SKM-1 (cell line): Measurements from ENCODE around the gene UBTF.
"Not testable (repeated sequence)": the region's sequence is repeated elsewhere in the genome, so short reads cannot be mapped to it uniquely, and the experiment has no call there.

Source experiments
- DNase-seq: peaks from one replicate; lab custom pipeline; 2025; ENCODE audit not compliant: unreplicated experiment; lab: John Stamatoyannopoulos, UW

UBTF gene

GRCh38 chr17:44247440-44247841 lies 28.0 kb upstream of the UBTF start:
- DNase-seq: no peak

DNA sequence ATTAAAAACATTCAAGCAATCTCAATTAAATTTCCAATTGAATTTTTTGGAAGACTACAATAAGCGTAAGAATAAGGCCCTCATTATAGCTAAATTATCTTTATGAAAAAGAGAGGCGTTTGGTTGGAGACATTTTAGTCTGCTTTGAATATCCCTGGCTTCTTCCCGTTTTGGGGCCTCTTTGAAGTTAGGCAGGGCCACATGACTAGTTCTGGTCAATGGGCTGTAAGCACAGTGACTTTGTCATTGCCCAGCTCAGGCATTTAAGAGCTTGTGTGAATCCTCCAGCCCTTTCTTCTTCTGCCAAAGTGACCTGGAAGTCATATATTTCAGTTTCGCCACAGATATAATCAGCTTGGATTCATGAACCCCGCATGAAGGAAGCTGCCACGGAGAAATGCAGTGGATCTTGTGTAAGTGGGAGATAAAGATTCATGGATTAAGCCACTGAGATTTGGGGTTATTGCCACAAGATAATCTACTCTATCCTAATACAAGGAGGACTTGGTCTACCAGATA lies 21.7 kb upstream of the UBTF start:
- DNase-seq: no peak

- DNase-seq: not testable (repeated sequence)
Observed at GRCh38 chr17:44237886-44238285, 18.4 kb upstream of the UBTF start.

- DNase-seq: no peak
Observed at GRCh38 chr17:44236444-44236991, 17.0 kb upstream of the UBTF start.

DNA sequence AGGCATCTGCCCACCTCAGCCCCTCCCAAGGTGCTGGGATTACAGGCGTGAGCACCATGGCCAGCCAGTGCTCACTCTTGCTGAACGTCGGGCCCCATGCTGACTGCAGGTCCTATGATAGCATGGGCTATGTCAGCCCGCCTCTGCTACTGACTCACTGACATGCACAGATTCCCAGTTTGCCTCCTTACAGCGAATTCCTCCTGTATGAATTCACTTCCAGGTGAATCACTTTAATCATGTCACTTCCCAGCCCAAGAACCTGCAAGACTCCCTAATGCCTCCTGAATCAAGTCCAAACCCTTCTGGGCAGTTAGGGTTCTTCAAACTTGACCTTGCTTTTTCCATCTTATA lies 16.1 kb upstream of the UBTF start:
- DNase-seq: no peak

GRCh38 chr17:44233582-44233981 lies 14.1 kb upstream of the UBTF start:
- no peak for DNase-seq

DNA sequence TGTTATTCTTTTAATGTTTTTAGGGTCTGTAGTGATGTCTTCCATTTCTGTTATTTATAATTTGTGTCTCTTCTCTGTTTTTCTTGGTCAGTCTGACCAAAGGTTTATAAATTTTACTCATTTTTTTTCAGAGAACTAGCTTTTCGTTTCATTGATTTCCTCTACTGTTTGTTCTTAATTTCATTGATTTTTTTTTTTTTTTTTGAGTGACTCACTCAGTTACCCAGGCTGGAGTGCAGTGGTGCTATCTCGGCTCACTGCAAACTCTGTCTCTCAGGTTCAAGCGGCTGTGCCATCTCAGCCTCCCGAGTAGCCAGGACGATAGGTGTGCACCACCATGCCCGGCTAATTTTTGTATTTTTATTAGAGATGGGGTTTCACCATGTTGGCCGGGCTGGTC lies 12.6 kb upstream of the UBTF start:
- DNase-seq: no peak

- no peak for DNase-seq
Observed at GRCh38 chr17:44230140-44230539, 10.7 kb upstream of the UBTF start.

GRCh38 chr17:44229090-44229489 lies 9.6 kb upstream of the UBTF start:
- no peak for DNase-seq

- DNase-seq: no peak
Observed at GRCh38 chr17:44223541-44224071, 4.1 kb upstream of the UBTF start.

DNA sequence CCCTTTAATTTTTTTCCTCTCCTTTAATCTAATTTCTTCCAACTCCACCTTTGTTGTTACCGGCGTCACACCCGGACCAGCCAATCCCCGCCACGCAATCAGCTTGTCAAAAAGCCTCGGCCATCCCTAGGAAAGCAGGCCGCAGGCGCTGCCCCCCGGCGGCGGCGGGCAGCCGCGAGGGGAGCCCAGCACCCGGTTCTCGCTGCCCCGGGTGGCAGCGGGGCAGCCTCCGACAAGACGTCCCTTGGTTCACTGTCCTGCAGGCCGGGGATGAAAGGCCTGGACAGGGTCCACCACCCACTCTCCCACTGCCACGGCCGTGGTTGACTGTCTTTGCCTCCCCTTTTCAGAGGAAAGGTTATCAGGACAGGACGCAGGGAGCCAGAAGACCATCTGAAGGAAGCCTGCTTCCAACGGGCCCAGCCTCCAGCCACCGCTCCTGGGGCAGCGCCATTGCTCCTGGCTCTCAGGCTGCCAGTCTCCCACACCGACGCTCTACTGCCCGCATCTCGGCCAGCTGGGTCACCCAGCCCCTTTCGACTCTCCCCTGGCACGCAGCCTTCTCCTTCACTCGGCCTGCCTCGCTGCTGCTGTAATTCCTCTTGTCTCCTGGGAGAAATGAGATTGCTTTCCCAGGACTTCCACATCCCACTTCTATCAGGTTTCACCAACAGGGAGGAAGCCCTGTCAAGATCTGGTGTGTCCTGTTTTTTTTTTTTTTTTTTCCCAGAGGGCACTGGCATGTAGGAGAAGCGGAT lies 2.8 kb upstream of the UBTF start:
- no peak for DNase-seq

DNA sequence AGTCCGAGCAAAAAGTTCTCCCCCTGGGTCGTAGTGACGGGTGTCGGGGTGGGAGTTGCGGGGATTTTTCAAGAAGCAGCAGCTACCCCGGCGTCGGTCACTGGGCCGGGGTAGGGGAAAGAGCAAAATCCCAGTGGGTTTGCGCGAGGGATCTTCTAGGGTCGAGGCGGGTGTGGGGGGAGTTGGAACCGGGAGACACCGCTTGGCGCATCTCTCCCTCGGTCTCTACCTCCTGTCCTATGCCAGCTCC lies 2.3 kb upstream of the UBTF start:
- DNase-seq: no peak

GRCh38 chr17:44221084-44221861 lies 1.8 kb upstream of the UBTF start:
- DNase-seq: peak; percentile 53

DNA sequence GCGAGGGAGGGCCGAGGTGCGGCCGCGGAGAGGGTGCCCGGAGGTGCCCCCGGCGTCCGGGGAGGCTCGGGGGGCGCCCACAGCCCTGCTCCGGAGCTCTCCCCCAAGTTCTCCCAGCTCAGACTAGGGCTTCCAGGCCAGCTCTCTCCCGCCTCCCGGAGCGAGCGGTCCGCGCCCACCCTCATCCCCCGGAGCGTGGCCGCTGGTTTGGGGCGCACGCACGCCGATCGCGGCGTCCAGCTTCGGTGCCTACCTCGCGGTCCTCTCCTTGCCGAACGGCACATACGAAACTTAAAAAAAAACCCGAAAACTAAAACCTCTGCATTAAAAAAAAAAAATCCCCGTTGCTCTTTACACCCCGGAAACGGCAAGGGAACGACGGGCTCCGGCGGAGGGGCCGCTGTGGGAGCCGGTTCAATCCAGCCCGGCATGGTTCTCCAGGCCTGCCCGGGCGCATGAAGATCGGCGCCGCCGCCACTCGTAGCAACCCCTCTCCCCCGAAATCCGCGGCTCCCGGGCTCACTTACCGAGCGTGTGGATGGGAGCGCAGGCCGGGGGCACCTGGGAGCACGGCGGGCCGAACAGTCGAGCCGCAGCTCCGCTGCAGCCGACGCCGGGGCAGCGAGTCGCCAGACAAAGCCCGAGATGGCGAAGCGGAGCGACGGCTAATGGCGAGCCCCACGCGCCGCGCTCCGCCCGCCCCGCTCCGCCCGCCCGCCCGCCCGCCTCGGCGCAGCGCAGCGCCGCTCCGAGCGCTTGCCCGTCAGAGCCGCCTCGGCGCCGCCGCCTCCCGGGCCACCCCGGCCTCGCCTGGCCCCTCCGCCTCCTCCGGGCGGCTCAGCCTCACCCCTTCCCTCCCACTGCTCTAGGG lies 973 bp upstream of the UBTF start:
- DNase-seq: no peak

DNA sequence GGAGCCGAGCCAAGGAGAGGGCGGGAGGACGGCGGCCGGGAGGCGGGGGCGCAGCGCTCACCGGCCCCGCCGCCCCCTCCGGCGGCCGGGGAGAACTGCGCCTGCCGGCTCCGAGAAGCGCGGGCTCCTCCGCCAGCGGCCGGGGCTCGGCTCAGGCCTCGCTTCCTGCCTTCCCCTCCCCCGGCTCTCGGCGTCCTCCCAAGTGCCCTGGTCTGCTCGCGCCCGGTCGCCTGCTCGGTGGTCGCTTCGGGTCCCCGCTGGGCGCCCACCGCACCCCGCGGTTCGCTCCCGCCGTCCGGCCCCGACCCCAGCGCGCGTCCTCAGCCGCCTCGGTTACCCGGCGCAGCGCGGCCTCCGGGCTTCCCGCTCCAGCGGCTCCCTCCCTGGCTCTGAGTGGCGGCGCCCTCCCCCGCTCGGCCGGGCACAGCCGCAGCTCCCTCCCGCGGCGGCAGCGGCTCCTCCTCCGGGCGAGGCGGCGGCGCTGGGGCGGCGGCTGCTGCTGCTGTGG lies 313 bp downstream of the UBTF start:
- peak; percentile 30 for DNase-seq

GRCh38 chr17:44218344-44219107 lies 949 bp downstream of the UBTF start:
- peak; percentile 72 for DNase-seq

DNA sequence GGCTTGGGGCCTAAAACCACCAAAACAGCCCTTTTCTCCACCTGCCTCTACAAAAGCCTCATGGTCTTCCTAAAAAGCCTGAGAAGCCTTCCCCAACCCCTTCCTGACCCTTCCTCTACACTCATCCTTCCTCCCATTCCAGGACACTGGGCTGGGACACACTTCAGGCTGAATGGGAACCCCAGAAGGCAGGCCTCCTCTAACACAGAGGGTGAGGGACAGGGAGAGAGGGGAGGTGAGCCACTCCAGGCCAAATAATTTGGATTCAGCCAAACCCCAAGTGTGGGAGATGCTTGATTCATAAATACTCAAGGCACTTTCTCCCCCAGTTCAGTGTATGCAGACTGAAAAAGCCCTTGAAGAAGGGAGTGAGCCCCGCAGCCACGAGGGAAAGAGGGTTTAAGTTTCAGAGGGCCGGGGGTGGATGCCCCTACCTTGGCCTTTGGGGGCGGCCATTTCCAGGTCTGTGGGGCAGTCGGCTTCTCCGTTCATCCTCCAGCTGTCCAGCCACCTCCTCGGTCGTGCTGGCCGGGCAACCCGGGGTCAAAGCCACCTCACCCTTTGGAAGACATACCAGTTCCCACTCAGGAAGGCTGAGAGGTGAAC lies 1.6 kb downstream of the UBTF start:
- DNase-seq: no peak

- DNase-seq: no peak
Observed at GRCh38 chr17:44216694-44217093, 2.8 kb downstream of the UBTF start.

DNA sequence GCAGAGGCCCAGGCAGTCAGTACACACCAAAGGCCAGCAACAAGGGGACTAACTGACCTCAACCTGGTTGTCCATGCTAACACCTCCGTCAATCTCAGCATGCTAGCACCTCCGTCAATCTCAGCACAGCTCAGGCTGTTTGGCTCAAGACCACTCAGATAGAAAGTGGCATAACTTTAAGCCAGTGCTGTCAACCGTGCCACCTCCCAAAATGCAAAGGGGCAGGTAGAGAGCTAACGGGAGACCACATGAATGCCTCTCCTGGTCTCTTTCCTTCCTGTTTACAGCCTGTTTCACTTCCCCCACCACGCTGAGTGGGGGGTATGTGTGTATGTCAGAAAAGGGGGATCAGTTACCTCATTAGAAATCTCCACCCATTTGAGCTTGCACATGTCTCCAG lies 3.3 kb downstream of the UBTF start:
- no peak for DNase-seq

GRCh38 chr17:44214896-44215295 lies 4.6 kb downstream of the UBTF start:
- DNase-seq: no peak
